ENCODE data around the gene DDX50. TPM values are rescaled to one million over a fixed set of nuclear protein-coding genes. Genes with fewer than 3 reads are reported as not detected.
"Not testable (repeated sequence)": the region's sequence is repeated elsewhere in the genome, so short reads cannot be mapped to it uniquely, and the experiment has no call there.

The DDX50 gene
- total RNA-seq, 4 donors from 2014 or later = 17.2 to 25.9 (median 23.7) TPM

DNA sequence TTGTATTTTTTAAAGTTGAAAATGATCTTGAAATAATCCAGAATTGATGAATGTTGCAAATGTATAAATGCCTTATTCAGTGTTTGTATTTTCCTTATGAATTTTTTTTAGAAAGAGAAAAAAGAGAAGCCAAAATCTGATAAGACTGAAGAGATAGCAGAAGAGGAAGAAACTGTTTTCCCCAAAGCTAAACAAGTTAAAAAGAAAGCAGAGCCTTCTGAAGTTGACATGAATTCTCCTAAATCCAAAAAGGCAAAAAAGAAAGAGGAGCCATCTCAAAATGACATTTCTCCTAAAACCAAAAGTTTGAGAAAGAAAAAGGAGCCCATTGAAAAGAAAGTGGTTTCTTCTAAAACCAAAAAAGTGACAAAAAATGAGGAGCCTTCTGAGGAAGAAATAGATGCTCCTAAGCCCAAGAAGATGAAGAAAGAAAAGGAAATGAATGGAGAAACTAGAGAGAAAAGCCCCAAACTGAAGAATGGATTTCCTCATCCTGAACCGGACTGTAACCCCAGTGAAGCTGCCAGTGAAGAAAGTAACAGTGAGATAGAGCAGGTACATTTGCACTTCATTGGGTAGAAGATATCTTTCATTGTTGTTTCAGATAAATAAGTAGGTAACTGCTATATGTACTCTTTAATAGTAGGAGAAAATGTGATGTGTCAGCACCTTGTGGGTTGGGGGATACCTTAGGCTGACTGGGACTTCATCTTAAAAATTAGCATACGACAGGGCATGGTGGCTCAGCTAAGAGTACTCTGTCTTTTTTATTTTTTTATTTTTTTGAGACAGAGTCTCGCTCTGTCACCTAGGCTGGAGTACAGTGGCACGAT is 58.8 kb downstream of the DDX50 start:
- TF ChIP-seq POLR2A (IDR thresholded peaks at IDR 0.05) = no peak
- TF ChIP-seq, protein P1, sequence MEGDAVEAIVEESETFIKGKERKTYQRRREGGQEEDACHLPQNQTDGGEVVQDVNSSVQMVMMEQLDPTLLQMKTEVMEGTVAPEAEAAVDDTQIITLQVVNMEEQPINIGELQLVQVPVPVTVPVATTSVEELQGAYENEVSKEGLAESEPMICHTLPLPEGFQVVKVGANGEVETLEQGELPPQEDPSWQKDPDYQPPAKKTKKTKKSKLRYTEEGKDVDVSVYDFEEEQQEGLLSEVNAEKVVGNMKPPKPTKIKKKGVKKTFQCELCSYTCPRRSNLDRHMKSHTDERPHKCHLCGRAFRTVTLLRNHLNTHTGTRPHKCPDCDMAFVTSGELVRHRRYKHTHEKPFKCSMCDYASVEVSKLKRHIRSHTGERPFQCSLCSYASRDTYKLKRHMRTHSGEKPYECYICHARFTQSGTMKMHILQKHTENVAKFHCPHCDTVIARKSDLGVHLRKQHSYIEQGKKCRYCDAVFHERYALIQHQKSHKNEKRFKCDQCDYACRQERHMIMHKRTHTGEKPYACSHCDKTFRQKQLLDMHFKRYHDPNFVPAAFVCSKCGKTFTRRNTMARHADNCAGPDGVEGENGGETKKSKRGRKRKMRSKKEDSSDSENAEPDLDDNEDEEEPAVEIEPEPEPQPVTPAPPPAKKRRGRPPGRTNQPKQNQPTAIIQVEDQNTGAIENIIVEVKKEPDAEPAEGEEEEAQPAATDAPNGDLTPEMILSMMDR (IDR thresholded peaks at IDR 0.05 in 4 of 5, conservative IDR thresholded peaks at IDR 0.05 in 1 of 5) = no peak
- H3K4me1 ChIP-seq = peaks cover 18 to 23% of the 10 kb centered on the region in 2 donors
- intact Hi-C loops (cut with DNase I; ENCODE audit: low total_unique reads) (loop anchor here (5.0 kb wide), 1 partner anchor 433 kb away; the partner anchor contains the start of gene SLC25A16), in situ Hi-C loops (cut with MboI; ENCODE audit: low sequenced_read_pairs in 4 of 4) (no loop called here)
- H3K9me3 ChIP-seq = no peaks in the 10 kb centered on the region
- H3K4me3 ChIP-seq = no peak overlapping the region
- ATAC-seq (no peak), DNase-seq (no peak)
- H3K27ac ChIP-seq = no peak overlapping the region
- no peaks in the 10 kb centered on the region for H3K27me3 ChIP-seq
- peaks cover 0 to 54% of the 10 kb centered on the region in 2 donors for H3K36me3 ChIP-seq

DNA sequence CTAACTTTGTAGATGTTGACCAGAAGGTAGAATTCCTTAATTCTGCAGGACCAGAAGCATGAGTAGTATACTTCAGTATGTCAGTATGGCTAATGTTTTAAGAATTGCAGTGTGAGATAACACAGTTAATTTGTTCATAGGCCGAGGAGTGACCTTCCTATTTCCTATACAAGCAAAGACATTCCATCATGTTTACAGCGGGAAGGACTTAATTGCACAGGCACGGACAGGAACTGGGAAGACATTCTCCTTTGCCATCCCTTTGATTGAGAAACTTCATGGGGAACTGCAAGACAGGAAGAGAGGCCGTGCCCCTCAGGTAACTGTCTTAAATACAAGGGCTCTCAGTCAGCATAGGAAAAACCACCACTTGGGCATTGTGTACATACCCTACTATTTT is 62.0 kb downstream of the DDX50 start:
- DNase-seq (no peak), ATAC-seq (no peak)
- intact Hi-C loops (cut with DNase I; ENCODE audit: low total_unique reads) = no loop called here
- Histone ChIP-seq H3K9me3 (no peaks in the 10 kb centered on the region), H3K27me3 (no peaks in the 10 kb centered on the region), H3K27ac (no peak overlapping the region), H3K36me3 (peaks cover 0 to 87% of the 10 kb centered on the region in 2 donors), H3K4me3 (no peak overlapping the region), H3K4me1 (peaks cover under 1 to 3% of the 10 kb centered on the region in 2 donors)
- TF ChIP-seq, protein P1 (IDR thresholded peaks at IDR 0.05 in 4 of 5, conservative IDR thresholded peaks at IDR 0.05 in 1 of 5) = no peak
- no peak for TF ChIP-seq POLR2A (IDR thresholded peaks at IDR 0.05)
- in situ Hi-C loops (cut with MboI; ENCODE audit: low sequenced_read_pairs in 4 of 4) = no loop called here

DNA sequence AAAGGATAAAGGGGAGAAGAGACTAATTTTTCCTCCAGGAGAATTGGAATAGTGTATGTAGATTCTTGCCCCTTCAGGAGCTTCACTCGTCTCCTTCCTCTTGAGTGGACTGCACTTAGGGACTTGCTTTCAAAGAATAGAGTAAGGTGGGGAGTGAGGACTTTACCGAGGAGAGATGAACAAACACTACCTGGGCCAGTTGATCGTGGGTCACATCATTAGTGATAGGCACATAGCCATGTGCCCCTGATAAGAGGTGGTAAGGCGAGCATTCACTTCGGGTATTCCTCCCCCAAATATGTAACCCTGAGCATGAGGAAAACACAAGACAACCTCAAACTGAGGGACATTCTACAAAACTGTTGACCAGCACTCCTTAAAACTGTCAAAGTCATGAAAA is 72.9 kb downstream of the DDX50 start:
- intact Hi-C loops (cut with DNase I; ENCODE audit: low total_unique reads) = no loop called here
- H3K4me1 ChIP-seq = no peaks in the 10 kb centered on the region
- no peak for ATAC-seq
- peaks cover 4 to 98% of the 10 kb centered on the region in 2 donors for H3K36me3 ChIP-seq
- in situ Hi-C loops (cut with MboI; ENCODE audit: low sequenced_read_pairs in 4 of 4) = loop anchor here in 1 of 4 donors (10.0 kb wide), 1 partner anchor 209 kb away; no protein-coding TSS in a partner anchor
- H3K27me3 ChIP-seq = no peaks in the 10 kb centered on the region
- no peak overlapping the region for H3K4me3 ChIP-seq
- no peak overlapping the region for H3K27ac ChIP-seq
- no peak for DNase-seq
- TF ChIP-seq POLR2A (IDR thresholded peaks at IDR 0.05) = no peak
- TF ChIP-seq, protein P1 (IDR thresholded peaks at IDR 0.05 in 4 of 5, conservative IDR thresholded peaks at IDR 0.05 in 1 of 5) = no peak
- no peaks in the 10 kb centered on the region for H3K9me3 ChIP-seq

DNA sequence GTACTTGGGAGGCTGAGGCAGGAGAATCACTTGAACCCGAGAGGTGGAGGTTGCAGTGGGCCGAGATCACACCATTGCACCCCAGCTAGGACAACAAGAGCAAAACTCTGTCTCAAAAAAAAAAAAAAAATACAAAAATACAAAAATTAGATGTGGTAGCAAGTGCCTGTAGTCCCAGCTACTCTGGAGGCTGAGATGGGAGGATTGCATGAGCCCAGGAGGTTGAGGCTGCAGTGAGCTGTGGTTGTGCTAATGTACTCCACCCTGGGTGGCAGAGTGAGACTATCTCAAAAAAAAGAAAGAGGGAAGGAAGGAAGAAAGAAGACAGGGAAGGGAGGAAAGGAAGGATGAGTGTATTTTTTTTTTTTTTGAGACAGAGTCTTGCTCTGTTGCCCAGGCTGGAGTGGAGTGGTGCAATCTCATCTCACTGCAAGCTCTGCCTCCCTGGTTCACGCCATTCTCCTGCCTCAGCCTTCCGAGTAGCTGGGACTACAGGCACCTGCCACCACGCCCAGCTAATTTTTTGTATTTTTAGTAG is 74.9 kb downstream of the DDX50 start:
- peaks cover 4 to 98% of the 10 kb centered on the region in 2 donors for H3K36me3 ChIP-seq
- in situ Hi-C loops (cut with MboI; ENCODE audit: low sequenced_read_pairs in 4 of 4) = loop anchor here in 2 of 4 donors (10.0 to 25.0 kb wide), 3 partner anchors 211 to 436 kb away; partner anchors contain the start of gene TACR2 (in 1 of the 2)

DNA sequence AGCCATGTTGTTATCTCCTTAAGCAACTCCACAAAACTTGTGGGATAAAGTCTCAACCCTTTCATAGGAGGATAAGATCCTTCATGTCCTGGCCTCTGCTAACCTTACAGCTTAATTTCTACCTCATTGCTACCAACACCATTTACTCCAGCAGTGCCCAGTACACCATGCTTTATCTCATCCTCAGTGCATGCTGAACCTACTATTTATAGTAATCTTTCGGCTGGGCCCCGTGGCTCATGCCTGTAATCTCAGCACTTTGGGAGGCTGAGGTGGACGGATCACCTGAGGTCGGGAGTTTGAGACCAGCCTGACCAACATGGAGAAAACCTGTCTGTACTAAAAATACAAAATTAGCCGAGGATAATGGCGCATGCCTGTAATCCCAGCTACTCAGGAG is 78.6 kb downstream of the DDX50 start:
- DNase-seq; H3K27me3 ChIP-seq; H3K9me3 ChIP-seq; intact Hi-C loops (cut with DNase I; ENCODE audit: low total_unique reads); ATAC-seq; H3K4me1 ChIP-seq; H3K27ac ChIP-seq; H3K4me3 ChIP-seq: not testable (repeated sequence)
- peaks cover 0 to 96% of the 10 kb centered on the region in 2 donors for H3K36me3 ChIP-seq
- in situ Hi-C loops (cut with MboI; ENCODE audit: low sequenced_read_pairs in 4 of 4) = loop anchor here in 2 of 4 donors (10.0 to 25.0 kb wide), 4 partner anchors 205 to 433 kb away; partner anchors contain the start of genes SUPV3L1 (in 1 of the 2) and TACR2 (in 1 of the 2)

More for the DNA sequence above, 74.9 kb downstream of the DDX50 start:
- not testable (repeated sequence) for H3K27ac ChIP-seq, H3K4me1 ChIP-seq, ATAC-seq, H3K9me3 ChIP-seq, H3K27me3 ChIP-seq, H3K4me3 ChIP-seq, DNase-seq
- intact Hi-C loops (cut with DNase I; ENCODE audit: low total_unique reads) = loop anchor here (2.0 kb wide), 1 partner anchor 59 kb away; no protein-coding TSS in a partner anchor
